ENCODE results near the gene AFF3. TPM values are rescaled to one million over a fixed set of nuclear protein-coding genes. Genes with fewer than 3 reads are reported as not detected.

AFF3 gene
- total and polyA plus RNA-seq, 2 donors (not counting 1 experiment from before 2014, with no cell fraction given): 0.50 to 2.5 TPM

- no peak overlapping the region for H3K9ac ChIP-seq (ENCODE audit: insufficient read depth, low read length)
- H4K20me1 ChIP-seq (ENCODE audit: control insufficient read depth, extremely low read depth, insufficient read depth, low read length): no peaks in the 10 kb centered on the region
- no peak overlapping the region for H2AFZ ChIP-seq (ENCODE audit: low read length)
- TF ChIP-seq EZH2 (IDR thresholded peaks at IDR 0.05; ENCODE audit: low read length, missing control alignments) (no peak), CTCF (conservative IDR thresholded peaks at IDR 0.05 in 1 of 2, IDR thresholded peaks at IDR 0.05 in 1 of 2; ENCODE audit: low read depth in 1 of 2, low read length in 2 of 2) (no peak)
- no peak overlapping the region for H3K4me3 ChIP-seq (replicated peaks in 1 of 4; ENCODE audit: control extremely low read depth in 1 of 4, insufficient read depth in 1 of 4, low read depth in 3 of 4, low read length in 4 of 4)
- DNase-seq (ENCODE audit: low read depth in 2 of 2): no peak
- H3K9me3 ChIP-seq (ENCODE audit: control insufficient read depth, insufficient read depth, low read depth, low read length): no peaks in the 10 kb centered on the region
- no peak overlapping the region for H3K27ac ChIP-seq (ENCODE audit: insufficient read depth, low read length)
- no peaks in the 10 kb centered on the region for H3K79me2 ChIP-seq (ENCODE audit: control insufficient read depth, insufficient read depth, low read length)
- no peaks in the 10 kb centered on the region for H3K4me1 ChIP-seq (ENCODE audit: control insufficient read depth, extremely low read depth, insufficient read depth, low read length)
- no peaks in the 10 kb centered on the region for H3K36me3 ChIP-seq (ENCODE audit: control insufficient read depth, insufficient read depth, low read length)
- H3K27me3 ChIP-seq (ENCODE audit: control insufficient read depth, insufficient read depth, low read length): no peaks in the 10 kb centered on the region
- no peak overlapping the region for H3K4me2 ChIP-seq (ENCODE audit: extremely low read depth, insufficient read depth, low read length)
These were observed 1.8 kb downstream of the AFF3 start for GRCh38 chr2:100140582-100140981.

- no peak overlapping the region for H3K27ac ChIP-seq (ENCODE audit: insufficient read depth, low read length)
- no peak for DNase-seq (ENCODE audit: low read depth in 2 of 2)
- no peaks in the 10 kb centered on the region for H3K79me2 ChIP-seq (ENCODE audit: control insufficient read depth, insufficient read depth, low read length)
- no peaks in the 10 kb centered on the region for H3K4me1 ChIP-seq (ENCODE audit: control insufficient read depth, extremely low read depth, insufficient read depth, low read length)
- H3K9ac ChIP-seq (ENCODE audit: insufficient read depth, low read length): no peak overlapping the region
- H3K27me3 ChIP-seq (ENCODE audit: control insufficient read depth, insufficient read depth, low read length): no peaks in the 10 kb centered on the region
- H3K9me3 ChIP-seq (ENCODE audit: control insufficient read depth, insufficient read depth, low read depth, low read length): no peaks in the 10 kb centered on the region
- no peak overlapping the region for H3K4me2 ChIP-seq (ENCODE audit: extremely low read depth, insufficient read depth, low read length)
- H3K36me3 ChIP-seq (ENCODE audit: control insufficient read depth, insufficient read depth, low read length): no peaks in the 10 kb centered on the region
- no peak overlapping the region for H3K4me3 ChIP-seq (replicated peaks in 1 of 4; ENCODE audit: control extremely low read depth in 1 of 4, insufficient read depth in 1 of 4, low read depth in 3 of 4, low read length in 4 of 4)
- TF ChIP-seq EZH2 (IDR thresholded peaks at IDR 0.05; ENCODE audit: low read length, missing control alignments) (no peak), CTCF (conservative IDR thresholded peaks at IDR 0.05 in 1 of 2, IDR thresholded peaks at IDR 0.05 in 1 of 2; ENCODE audit: low read depth in 1 of 2, low read length in 2 of 2) (no peak)
- no peak overlapping the region for H2AFZ ChIP-seq (ENCODE audit: low read length)
- H4K20me1 ChIP-seq (ENCODE audit: control insufficient read depth, extremely low read depth, insufficient read depth, low read length): no peaks in the 10 kb centered on the region
These were observed 4.4 kb downstream of the AFF3 start for GRCh38 chr2:100137866-100138570.

- TF ChIP-seq EZH2 (IDR thresholded peaks at IDR 0.05; ENCODE audit: low read length, missing control alignments) (no peak), CTCF (conservative IDR thresholded peaks at IDR 0.05 in 1 of 2, IDR thresholded peaks at IDR 0.05 in 1 of 2; ENCODE audit: low read depth in 1 of 2, low read length in 2 of 2) (no peak)
- Histone ChIP-seq H3K9ac (ENCODE audit: insufficient read depth, low read length) (no peak overlapping the region), H4K20me1 (ENCODE audit: control insufficient read depth, extremely low read depth, insufficient read depth, low read length) (no peaks in the 10 kb centered on the region), H2AFZ (ENCODE audit: low read length) (no peak overlapping the region), H3K4me3 (replicated peaks in 1 of 4; ENCODE audit: control extremely low read depth in 1 of 4, insufficient read depth in 1 of 4, low read depth in 3 of 4, low read length in 4 of 4) (no peak overlapping the region), H3K27ac (ENCODE audit: insufficient read depth, low read length) (no peak overlapping the region), H3K27me3 (ENCODE audit: control insufficient read depth, insufficient read depth, low read length) (no peaks in the 10 kb centered on the region), H3K9me3 (ENCODE audit: control insufficient read depth, insufficient read depth, low read depth, low read length) (no peaks in the 10 kb centered on the region), H3K4me1 (ENCODE audit: control insufficient read depth, extremely low read depth, insufficient read depth, low read length) (no peaks in the 10 kb centered on the region), H3K79me2 (ENCODE audit: control insufficient read depth, insufficient read depth, low read length) (no peaks in the 10 kb centered on the region), H3K36me3 (ENCODE audit: control insufficient read depth, insufficient read depth, low read length) (no peaks in the 10 kb centered on the region), H3K4me2 (ENCODE audit: extremely low read depth, insufficient read depth, low read length) (no peak overlapping the region)
- DNase-seq (ENCODE audit: low read depth in 2 of 2): no peak
These were observed 5.1 kb downstream of the AFF3 start for GRCh38 chr2:100137318-100137717.

Data from fibroblast of lung (primary cell).